OCI-LY7 (cell line): ENCODE measurements around the gene SERPINI1. TPM values are rescaled to one million over a fixed set of nuclear protein-coding genes. Genes with fewer than 3 reads are reported as not detected.

Experiments used
- Bru-seq: library from RNA; stranded (reverse); fragments of 400-500 nt; gene quantifications from one replicate; lab custom pipeline; 2021; lab: Mats Ljungman, UMichigan
- BruChase-seq, 2 experiments: library from RNA; stranded (reverse); fragments of 400-500 nt; gene quantifications; one replicate each; lab custom pipeline; 2021; lab: Mats Ljungman, UMichigan
- BruUV-seq: library from RNA; stranded (reverse); fragments of 400-500 nt; replicated peaks from 2 replicates; lab custom pipeline; 2021; lab: Mats Ljungman, UMichigan
- CTCF ChIA-PET: fragments of 300-600 bp; sonication (Branson Sonifier 250); formaldehyde crosslinking; loops from one replicate; lab custom pipeline; 2022; ENCODE audit warnings: antibody characterized with exemption; ENCODE audit not compliant: unreplicated experiment; lab: Charles Lee
- POLR2A ChIA-PET: fragments of 300-600 bp; sonication (Branson Sonifier 250); formaldehyde crosslinking; loops from one replicate; lab custom pipeline; 2022; ENCODE audit warnings: antibody characterized with exemption; lab: Charles Lee
- DNase-seq: peaks from one replicate; pipeline ENCODE4 v3.0.0-alpha.2; 2015; ENCODE audit warnings: low spot score
- H2AFZ ChIP-seq: fragments of 200-600 bp; sonication (generic), shearing (Covaris generic); 2 replicates; pipeline ENCODE4 v1.6.1; 2014; ENCODE audit warnings: mild to moderate bottlenecking, antibody characterized with exemption, low read length, moderate library complexity
- H3K27ac ChIP-seq: fragments of 200-600 bp; sonication (generic); 2 replicates; pipeline ENCODE4 v1.5.1; 2014; ENCODE audit warnings: mixed run types, low read depth, mild to moderate bottlenecking, moderate library complexity, low read length, inconsistent platforms; ENCODE audit not compliant: poor library complexity, severe bottlenecking
- H3K36me3 ChIP-seq: fragments of 200-600 bp; sonication (generic); 2 replicates; pipeline ENCODE4 v1.6.1; 2014; ENCODE audit warnings: mild to moderate bottlenecking, antibody characterized with exemption, low read length, moderate library complexity, mixed read lengths; ENCODE audit not compliant: insufficient read depth
- H3K4me1 ChIP-seq: fragments of 200-600 bp; sonication (generic); 2 replicates; pipeline ENCODE4 v1.5.1; 2014; ENCODE audit warnings: mild to moderate bottlenecking, low read length; ENCODE audit not compliant: insufficient read depth, poor library complexity, severe bottlenecking
- H3K4me2 ChIP-seq: fragments of 200-600 bp; sonication (generic); 2 replicates; pipeline ENCODE4 v1.6.1; 2014; ENCODE audit warnings: mild to moderate bottlenecking, low read length
- H3K4me3 ChIP-seq: fragments of 200-600 bp; sonication (generic); 2 replicates; pipeline ENCODE4 v1.5.1; 2014; ENCODE audit warnings: mild to moderate bottlenecking, low read depth, low read length; ENCODE audit not compliant: poor library complexity, severe bottlenecking
- H3K79me2 ChIP-seq: fragments of 200-600 bp; sonication (generic); 2 replicates; pipeline ENCODE4 v1.6.1; 2016; ENCODE audit warnings: low read depth, mild to moderate bottlenecking, low read length, moderate library complexity, mixed read lengths; ENCODE audit not compliant: insufficient read depth
- H3K9me2 ChIP-seq: fragments of 200-600 bp; sonication (generic); 2 replicates; pipeline ENCODE4 v1.6.1; 2016; ENCODE audit warnings: mild to moderate bottlenecking, low read length, mixed read lengths; ENCODE audit not compliant: insufficient read depth
- H3K9me3 ChIP-seq: fragments of 200-600 bp; sonication (generic); 2 replicates; pipeline ENCODE4 v1.6.1; 2014; ENCODE audit warnings: mild to moderate bottlenecking, mixed run types, low read length, mixed read lengths
- H4K20me1 ChIP-seq: fragments of 200-600 bp; sonication (generic); 2 replicates; pipeline ENCODE4 v1.6.1; 2014; ENCODE audit warnings: mild to moderate bottlenecking, antibody characterized with exemption, low read length, moderate library complexity, mixed read lengths; ENCODE audit not compliant: insufficient read depth
- CTCF ChIP-seq: fragments of 200-600 bp; sonication (generic); conservative IDR thresholded peaks from 2 replicates; pipeline ENCODE4 v1.5.1; 2014; ENCODE audit warnings: mild to moderate bottlenecking, antibody characterized with exemption, low read length, moderate library complexity, mixed read lengths
- EZH2phosphoT487 ChIP-seq: fragments of 200-600 bp; sonication (generic); IDR thresholded peaks from 2 replicates; pipeline ENCODE4 v1.6.1; 2018; ENCODE audit warnings: low read depth, borderline replicate concordance, mild to moderate bottlenecking, mixed run types, antibody characterized with exemption, low read length, moderate library complexity, mixed read lengths
- intact Hi-C: fragments of 100-400 bp; cut with micrococcal nuclease; formaldehyde crosslinking; loops from one replicate; pipeline ENCODE4 v1.10.0; 2022; ENCODE audit not compliant: unreplicated experiment
- long read RNA-seq: library from polyadenylated mRNA; stranded (forward); transcript quantifications from one replicate; pipeline ENCODE4 v2.0.0, GENCODE V29; 2022
- total RNA-seq, 2 experiments: library from RNA; depleted of rRNA in 1 of 2; stranded (reverse); fragments of >200 nt in 1 of 2; shearing (Covaris generic) in 1 of 2; gene quantifications; 2 replicates each; pipeline ENCODE4 v1.2.3, GENCODE V29; 2014 to 2022

SERPINI1 gene
- total RNA-seq (2014; rRNA removed; shearing (Covaris generic)): 9.0 and 16.0 TPM in 2 replicates
- total RNA-seq (2022): 12.9 TPM in 2 replicates
- percentile 53 among the genes with signal in this experiment for Bru-seq, nascent RNA
- BruChase-seq, experiment 1, labeled RNA remaining after a 6-hour chase: percentile 56 among the genes with signal in this experiment
- BruChase-seq, experiment 2, labeled RNA remaining after a 2-hour chase: percentile 59 among the genes with signal in this experiment
- long read RNA-seq, transcript SERPINI1-202 (9 exons, 1,890 nt): major isoform, 15 of 21 reads
- long read RNA-seq, partial matches to known transcripts: 0 of 21 reads
- long read RNA-seq, other reads (novel, unspliced or antisense): 3 of 21 reads

GRCh38 chr3:167735233-167736138 is at the start of gene SERPINI1:
Gene SERPINI1, plus strand, starts transcription at chr3:167735721. Its CDS starts 53,408 bp downstream, at chr3:167789129.
- Histone ChIP-seq H3K9me3 (no peaks in the 10 kb centered on the region), H3K79me2 (peaks cover 87% of the 10 kb centered on the region), H4K20me1 (peaks cover 38% of the 10 kb centered on the region), H3K9me2 (no peaks in the 10 kb centered on the region), H3K36me3 (peaks cover 23% of the 10 kb centered on the region), H3K4me2 (peak within 1 kb of the TSS; percentile 95), H2AFZ (peak within 1 kb of the TSS; percentile 72; the same call in 1 of the 2 replicates), H3K4me3 (peak within 1 kb of the TSS; percentile 96), H3K27ac (peak within 1 kb of the TSS; percentile 93), H3K4me1 (peaks cover 49% of the 10 kb centered on the region)
- DNase-seq: peak; percentile 94
- BruUV-seq: no TSS peak
- intact Hi-C loops: loop anchor here (1.0 to 10.0 kb wide), 5 partner anchors 15 to 469 kb away; partner anchors contain the start of gene ZBBX
- ChIA-PET CTCF (interaction anchor here (0.7 kb wide), 2 partner anchors 28 to 39 kb away, joined by 3 to 4 read pairs; no protein-coding TSS in a partner anchor), POLR2A (interaction anchor here (0.5 to 4.3 kb wide), 18 partner anchors 8 to 344 kb away, joined by 3 to 40 read pairs (median 3); no protein-coding TSS in a partner anchor)
- TF ChIP-seq EZH2phosphoT487 (no peak), CTCF (no peak)

DNA sequence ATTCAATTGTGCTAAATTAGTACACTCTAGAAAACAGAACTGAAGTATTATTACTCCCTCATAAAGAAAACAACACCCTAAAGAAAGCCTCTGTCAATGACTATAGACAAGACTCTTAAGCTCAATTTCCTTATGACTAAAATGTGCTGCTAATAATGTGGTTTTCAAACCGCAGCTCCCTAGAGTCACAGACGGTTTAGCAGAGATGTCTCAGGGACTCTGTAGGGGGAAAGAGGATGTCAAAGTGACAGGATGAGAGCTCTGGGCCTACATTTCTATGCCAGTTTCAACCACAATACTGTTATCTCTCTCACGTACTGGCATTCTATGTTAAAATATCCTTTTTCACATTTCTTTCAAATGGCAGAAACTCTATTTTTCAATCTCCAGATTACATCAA is 44.2 kb upstream of the SERPINI1 start:
- Histone ChIP-seq H3K4me2 (peak overlapping the region; percentile 33; the same call in 1 of the 2 replicates), H3K9me3 (no peaks in the 10 kb centered on the region), H2AFZ (no peak overlapping the region), H3K79me2 (0 out of 2 replicates have a peak, but pooled peaks cover 3% of the 10 kb centered on the region), H3K27ac (peak overlapping the region; percentile 33), H3K36me3 (peaks cover 98% of the 10 kb centered on the region), H4K20me1 (0 out of 2 replicates have a peak, but pooled peaks cover 3% of the 10 kb centered on the region), H3K4me3 (no peak overlapping the region), H3K9me2 (no peaks in the 10 kb centered on the region), H3K4me1 (peaks cover 16% of the 10 kb centered on the region)
- peak; percentile 52 for DNase-seq
- TF ChIP-seq EZH2phosphoT487 (no peak), CTCF (no peak)
- intact Hi-C loops: no loop called here
- ChIA-PET CTCF (no interaction called here), POLR2A (interaction anchor here (1.1 kb wide), 1 partner anchor 36 kb away, joined by 3 read pairs; no protein-coding TSS in a partner anchor)
- no TSS peak for BruUV-seq
